ENCODE results near the gene TANC2. TPM values are rescaled to one million over a fixed set of nuclear protein-coding genes. Genes with fewer than 3 reads are reported as not detected.

TANC2 gene
- total and polyA plus RNA-seq, 2 of the 8 experiments (the other 6 are each of a cell fraction or from before 2014, with no cell fraction given), result 5.7 to 21.9 TPM

GRCh38 chr17:62970610-62971009, 4.6 kb downstream of the TANC2 start:
- FAIRE-seq, result no peak
- Histone ChIP-seq H3K27me3 (replicated peaks in 1 of 4; ENCODE audit: control insufficient read depth in 3 of 4, extremely low read depth in 1 of 4, insufficient read depth in 3 of 4, low read length in 3 of 4) (peaks cover 0 to 9% (median 2%) of the 10 kb centered on the region in 4 experiments; a peak in 5 of 7 replicates), H3K4ac (replicated peaks; ENCODE audit: insufficient read length, low read depth, low read length) (no peak overlapping the region), H2AK5ac (ENCODE audit: low read depth, low read length) (no peak overlapping the region), H3K56ac (replicated peaks; ENCODE audit: insufficient read length, low read depth, low read length) (no peak overlapping the region), H4K20me1 (replicated peaks in 1 of 2; ENCODE audit: control insufficient read depth in 1 of 2, insufficient read depth in 2 of 2, low read length in 2 of 2) (peaks cover 0 to 1% of the 10 kb centered on the region in 2 experiments), H3K4me1 (replicated peaks in 1 of 4; ENCODE audit: control insufficient read depth in 3 of 4, insufficient read depth in 4 of 4, low read length in 3 of 4) (peaks cover 1 to 11% (median 4%) of the 10 kb centered on the region in 4 experiments; a peak in 6 of 7 replicates), H3K79me1 (ENCODE audit: low read depth, low read length) (no peaks in the 10 kb centered on the region; the same call in 1 of the 2 replicates), H3K9me3 (ENCODE audit: insufficient read depth in 2 of 2, low read depth in 1 of 2, low read length in 1 of 2) (peaks cover 4% of the 10 kb centered on the region in 2 experiments; a peak in 1 of 4 replicates), H3K79me2 (ENCODE audit: control insufficient read depth in 1 of 2, insufficient read depth in 2 of 2, low read length in 2 of 2) (peaks cover 0 to 70% of the 10 kb centered on the region in 2 experiments; a peak in 2 of 4 replicates), H3K23me2 (ENCODE audit: low read depth, low read length) (peaks cover 7% of the 10 kb centered on the region), H4K8ac (ENCODE audit: extremely low read depth, insufficient read depth, low read length) (no peak overlapping the region), H3K4me3 (ENCODE audit: extremely low read depth in 1 of 4, insufficient read depth in 2 of 4, low read depth in 3 of 4, low read length in 4 of 4) (no peak overlapping the region), H3K36me3 (ENCODE audit: control insufficient read depth in 2 of 4, insufficient read depth in 4 of 4, low read length in 3 of 4) (no peaks in the 10 kb centered on the region; a peak in 1 of 8 replicates), H2BK20ac (ENCODE audit: low read length) (no peak overlapping the region), H2BK15ac (ENCODE audit: low read length) (no peak overlapping the region), H3K9ac (replicated peaks in 1 of 4; ENCODE audit: extremely low read depth in 1 of 4, low read depth in 3 of 4, low read length in 3 of 4) (no peak overlapping the region), H3K23ac (ENCODE audit: insufficient read length) (no peak overlapping the region), H3K14ac (ENCODE audit: insufficient read length) (no peak overlapping the region), H3K18ac (ENCODE audit: extremely low read depth, low read length) (no peak overlapping the region), H3K4me2 (ENCODE audit: insufficient read depth in 1 of 2, low read depth in 2 of 2, low read length in 2 of 2) (no peak overlapping the region), H2BK12ac (ENCODE audit: low read depth, low read length) (no peak overlapping the region), H2AFZ (ENCODE audit: low read length) (no peak overlapping the region), H2BK5ac (ENCODE audit: low read depth, low read length) (no peak overlapping the region), H2BK120ac (replicated peaks; ENCODE audit: low read depth, low read length) (no peak overlapping the region), H4K91ac (replicated peaks; ENCODE audit: insufficient read length, low read length) (no peak overlapping the region), H3K27ac (ENCODE audit: low read depth, low read length) (no peak overlapping the region), H4K5ac (ENCODE audit: insufficient read length, low read depth, low read length) (no peak overlapping the region)
- TF ChIP-seq HDAC2 (IDR thresholded peaks at IDR 0.05; ENCODE audit: borderline replicate concordance in 1 of 2, low read depth in 2 of 2, low read length in 2 of 2) (no peak), MAFK (IDR thresholded peaks at IDR 0.05; ENCODE audit: low read depth, low read length) (peak; percentile 56)
- CTCF ChIA-PET (ENCODE audit: partially characterized antibody), result interaction anchor here (0.8 to 1.4 kb wide), 6 partner anchors 236 to 418 kb away, joined by 3 to 4 read pairs (median 3); no protein-coding TSS in a partner anchor
- no peak for DNase-seq (ENCODE audit: low read depth in 1 of 2, low spot score in 2 of 2)
- POLR2A ChIA-PET (ENCODE audit: partially characterized antibody), result interaction anchor here (1.0 kb wide), 1 partner anchor 10 kb away, joined by 6 read pairs; no protein-coding TSS in a partner anchor

All from H1 (cell line).